H1 (cell line): ENCODE measurements around the gene UBALD1. TPM values are rescaled to one million over a fixed set of nuclear protein-coding genes. Genes with fewer than 3 reads are reported as not detected.

Experiments
- CTCF ChIA-PET: fragments of 300-600 bp; sonication (Branson Sonifier 250); formaldehyde crosslinking; loops from one replicate; lab custom pipeline; 2021; ENCODE audit not compliant: partially characterized antibody; lab: Charles Lee
- POLR2A ChIA-PET: fragments of 300-600 bp; sonication (Branson Sonifier 250); formaldehyde crosslinking; loops from one replicate; lab custom pipeline; 2021; ENCODE audit warnings: inconsistent platforms; ENCODE audit not compliant: partially characterized antibody; lab: Charles Lee
- DNase-seq, 2 experiments: peaks; one replicate each; pipeline versions ENCODE4 v3.0.0 to v3.0.0-alpha.2; 2010 to 2022; ENCODE audit warnings: low spot score in 2 of 2, low read depth in 1 of 2, mixed read lengths in 1 of 2
- FAIRE-seq: peaks from 2 replicates; lab custom pipeline; 2011; peaks lifted over from hg19 to GRCh38; lab: Jason Lieb, UNC
- H2AFZ ChIP-seq: 2 replicates; pipeline ENCODE4 v1.8.1; 2012; ENCODE audit warnings: low read length, inconsistent platforms
- H2AK5ac ChIP-seq: 2 replicates; pipeline ENCODE4 v1.6.1; 2013; ENCODE audit warnings: low read depth, low read length
- H2BK120ac ChIP-seq: replicated peaks from 2 replicates; pipeline ENCODE3; 2013; ENCODE audit warnings: low read depth, low read length, inconsistent platforms
- H2BK12ac ChIP-seq: 2 replicates; pipeline ENCODE4 v1.6.1; 2013; ENCODE audit warnings: low read depth, low read length
- H2BK15ac ChIP-seq: 2 replicates; pipeline ENCODE4 v1.6.1; 2013; ENCODE audit warnings: low read length
- H2BK20ac ChIP-seq: 2 replicates; pipeline ENCODE4 v1.6.1; 2013; ENCODE audit warnings: low read length
- H2BK5ac ChIP-seq: 2 replicates; pipeline ENCODE4 v1.6.1; 2013; ENCODE audit warnings: low read depth, low read length
- H3K14ac ChIP-seq: 2 replicates; pipeline ENCODE4 v1.6.1; 2013; ENCODE audit warnings: inconsistent platforms; ENCODE audit not compliant: insufficient read length
- H3K18ac ChIP-seq: 2 replicates; pipeline ENCODE4 v1.6.1; 2013; ENCODE audit warnings: low read length; ENCODE audit errors: extremely low read depth
- H3K23ac ChIP-seq: 2 replicates; pipeline ENCODE4 v1.6.1; 2013; ENCODE audit warnings: inconsistent platforms; ENCODE audit not compliant: insufficient read length
- H3K23me2 ChIP-seq: 2 replicates; pipeline ENCODE4 v1.6.1; 2013; ENCODE audit warnings: low read depth, low read length
- H3K27ac ChIP-seq: 2 replicates; pipeline ENCODE4 v1.6.1; 2011; ENCODE audit warnings: low read depth, low read length, inconsistent platforms
- H3K27me3 ChIP-seq, 4 experiments: replicated peaks in 1 of 4; 1 replicate in 1 of 4; 2 replicates in 3 of 4; pipeline versions ENCODE4 v1.6.1 to v1.8.1; 2011 to 2013; ENCODE audit warnings: low read length in 3 of 4, mild to moderate bottlenecking in 3 of 4, inconsistent platforms in 2 of 4, mixed read lengths in 2 of 4, moderate library complexity in 1 of 4; ENCODE audit not compliant: control insufficient read depth in 3 of 4, insufficient read depth in 3 of 4; ENCODE audit errors: extremely low read depth in 1 of 4
- H3K36me3 ChIP-seq, 4 experiments: 2 replicates each; pipeline versions ENCODE4 v1.6.1 to v1.8.1; 2011 to 2013; ENCODE audit warnings: mild to moderate bottlenecking in 4 of 4, low read length in 3 of 4, moderate library complexity in 2 of 4, control low read depth in 1 of 4, inconsistent platforms in 1 of 4; ENCODE audit not compliant: insufficient read depth in 4 of 4, control insufficient read depth in 2 of 4
- H3K4ac ChIP-seq: replicated peaks from 2 replicates; pipeline ENCODE3; 2013; ENCODE audit warnings: low read length, low read depth, mixed read lengths, inconsistent platforms; ENCODE audit not compliant: insufficient read length
- H3K4me1 ChIP-seq, 4 experiments: replicated peaks in 1 of 4; 1 replicate in 1 of 4; 2 replicates in 3 of 4; pipeline versions ENCODE4 v1.6.1 to v1.8.1; 2011 to 2013; ENCODE audit warnings: low read length in 3 of 4, inconsistent platforms in 2 of 4, mixed read lengths in 1 of 4; ENCODE audit not compliant: insufficient read depth in 4 of 4, control insufficient read depth in 3 of 4
- H3K4me2 ChIP-seq, 2 experiments: 2 replicates each; pipeline versions ENCODE4 v1.6.1 to v1.8.1; 2011 to 2013; ENCODE audit warnings: low read depth in 2 of 2, low read length in 2 of 2, control low read depth in 1 of 2, inconsistent platforms in 1 of 2, mild to moderate bottlenecking in 1 of 2; ENCODE audit not compliant: insufficient read depth in 1 of 2
- H3K4me3 ChIP-seq, 4 experiments: fragments of 200-600, 300-600 bp in 1 of 4; sonication (generic), shearing (Covaris generic), sonication (Bioruptor Twin) in 1 of 4; 2 replicates each; pipeline versions ENCODE4 v1.5.1 to v1.8.1; 2011 to 2016; ENCODE audit warnings: low read length in 4 of 4, low read depth in 3 of 4, control low read depth in 2 of 4, inconsistent platforms in 2 of 4, mild to moderate bottlenecking in 2 of 4, mixed read lengths in 1 of 4, moderate library complexity in 1 of 4; ENCODE audit not compliant: insufficient read depth in 2 of 4; ENCODE audit errors: extremely low read depth in 1 of 4
- H3K56ac ChIP-seq: replicated peaks from 2 replicates; pipeline ENCODE3; 2013; ENCODE audit warnings: low read depth, mild to moderate bottlenecking, mixed read lengths, low read length, inconsistent platforms; ENCODE audit not compliant: insufficient read length
- H3K79me1 ChIP-seq: 2 replicates; pipeline ENCODE4 v1.6.1; 2013; ENCODE audit warnings: low read depth, low read length, control low read depth
- H3K79me2 ChIP-seq, 2 experiments: 2 replicates each; pipeline versions ENCODE4 v1.6.1 to v1.8.1; 2012 to 2013; ENCODE audit warnings: low read length in 2 of 2, mild to moderate bottlenecking in 2 of 2, inconsistent platforms in 1 of 2; ENCODE audit not compliant: insufficient read depth in 2 of 2, control insufficient read depth in 1 of 2
- H3K9ac ChIP-seq, 4 experiments: replicated peaks in 1 of 4; 1 replicate in 1 of 4; 2 replicates in 3 of 4; pipeline versions ENCODE4 v1.6.1 to v1.8.1; 2011 to 2013; ENCODE audit warnings: low read depth in 3 of 4, low read length in 3 of 4, control low read depth in 2 of 4, mild to moderate bottlenecking in 2 of 4, moderate library complexity in 2 of 4, inconsistent platforms in 1 of 4; ENCODE audit errors: extremely low read depth in 1 of 4
- H3K9me3 ChIP-seq, 2 experiments: 2 replicates each; pipeline versions ENCODE4 v1.6.1 to v1.8.1; 2012 to 2013; ENCODE audit warnings: mild to moderate bottlenecking in 2 of 2, moderate library complexity in 2 of 2, control low read depth in 1 of 2, inconsistent platforms in 1 of 2, low read depth in 1 of 2, low read length in 1 of 2, mixed read lengths in 1 of 2; ENCODE audit not compliant: insufficient read depth in 2 of 2
- H4K20me1 ChIP-seq, 2 experiments: replicated peaks in 1 of 2; 2 replicates each; pipeline versions ENCODE3 to v1.8.1; 2011 to 2013; ENCODE audit warnings: inconsistent platforms in 2 of 2, low read length in 2 of 2, mild to moderate bottlenecking in 1 of 2; ENCODE audit not compliant: insufficient read depth in 2 of 2, control insufficient read depth in 1 of 2
- H4K5ac ChIP-seq: 2 replicates; pipeline ENCODE4 v1.6.1; 2013; ENCODE audit warnings: low read length, low read depth, mixed read lengths, inconsistent platforms; ENCODE audit not compliant: insufficient read length
- H4K8ac ChIP-seq: 2 replicates; pipeline ENCODE4 v1.8.0; 2013; ENCODE audit warnings: mild to moderate bottlenecking, moderate library complexity, low read length, inconsistent platforms; ENCODE audit not compliant: insufficient read depth; ENCODE audit errors: extremely low read depth
- H4K91ac ChIP-seq: replicated peaks from 2 replicates; pipeline ENCODE3; 2013; ENCODE audit warnings: low read length, mixed read lengths, inconsistent platforms; ENCODE audit not compliant: insufficient read length
- ASH2L ChIP-seq: fragments of 200-600, 300-600 bp; sonication (generic); IDR thresholded peaks from one replicate; pipeline ENCODE4 v1.7.1; 2017; ENCODE audit warnings: low read length
- FOSL1 ChIP-seq: IDR thresholded peaks from 2 replicates; pipeline ENCODE4 v1.6.1; 2011; ENCODE audit warnings: mild to moderate bottlenecking, low read depth, low read length, moderate library complexity; ENCODE audit not compliant: insufficient read depth
- POLR2AphosphoS5 ChIP-seq: IDR thresholded peaks from 2 replicates; pipeline ENCODE4 v1.6.1; 2011; ENCODE audit warnings: low read depth, low read length
- TAF1 ChIP-seq: IDR thresholded peaks from 2 replicates; pipeline ENCODE4 v1.6.1; 2011; ENCODE audit warnings: mild to moderate bottlenecking, low read depth, low read length
- TAF7 ChIP-seq: optimal IDR thresholded peaks from 2 replicates; pipeline ENCODE3; 2011; ENCODE audit warnings: low read depth, mild to moderate bottlenecking, inconsistent platforms, low read length, moderate library complexity, borderline replicate concordance
- WGBS, 2 experiments: shearing (Covaris generic) in 1 of 2; methylation state at CpG; one replicate each; pipeline versions ENCODE4 v1.1.6 to v1.1.7; 2013 to 2015; ENCODE audit warnings: low lambda C conversion rate in 2 of 2, mixed read lengths in 2 of 2, inconsistent platforms in 1 of 2, low coverage in 1 of 2, missing lambda C conversion rate in 1 of 2; ENCODE audit not compliant: insufficient replicate concordance in 2 of 2, insufficient coverage in 1 of 2, insufficient read length in 1 of 2; ENCODE audit errors: extremely low coverage in 1 of 2, missing lambda C conversion rate in 1 of 2; 5-methylcytosine and 5-hydroxymethylcytosine counted together
- polyA plus RNA-seq, 7 experiments: library from polyadenylated mRNA; depleted of rRNA in 3 of 7; stranded (reverse) in 5 of 7; unstranded in 2 of 7; fragments of >200 nt in 5 of 7; fragments of 200-250 nt in 2 of 7; gene quantifications; 1 replicate in 5 of 7; 2 replicates in 1 of 7; 4 replicates in 1 of 7; pipeline versions ENCODE4 v1.2.1 to v1.2.3, GENCODE V29; 2011 to 2013; ENCODE audit warnings: missing spikeins in 2 of 7, mixed read lengths in 2 of 7
- total RNA-seq: library from RNA; stranded (reverse); fragmentation: NEBNext Ultra II Directional; extraction: Animal tissue kit (Norgen Biotek cat#: 25700); gene quantifications from 2 replicates; pipeline ENCODE4 v1.2.1, GENCODE V29; 2021

The UBALD1 gene
- total and polyA plus RNA-seq, 2 of the 8 experiments (the other 6 are each of a cell fraction or from before 2014, with no cell fraction given), result 28.6 to 62.0 TPM

GRCh38 chr16:4612977-4613635, 1.6 kb downstream of the UBALD1 start:
- Histone ChIP-seq H2BK5ac (peak overlapping the region; percentile 81; the same call in 1 of the 2 replicates), H3K56ac (peak overlapping the region; percentile 26), H3K27ac (peak overlapping the region; percentile 91), H3K14ac (no peak overlapping the region), H4K8ac (0 out of 2 replicates have a peak overlapping the region, but pooled peaks have one; percentile 73), H4K5ac (no peak overlapping the region), H3K23me2 (peaks cover 12% of the 10 kb centered on the region), H3K36me3 (peaks cover 2 to 14% (median 7%) of the 10 kb centered on the region in 4 experiments; a peak in 4 of 8 replicates), H3K4ac (peak overlapping the region; percentile 65), H2BK12ac (peak overlapping the region; percentile 77; the same call in 1 of the 2 replicates), H3K18ac (peak overlapping the region; percentile 78; the same call in 1 of the 2 replicates)
- no peak for FAIRE-seq
- WGBS, 2 experiments, result 53% methylated on average over 12 of the region's 14 CpGs; no CpG with 5 or more reads in 1 of the 2 experiments
- DNase-seq, result no peak
- POLR2A ChIA-PET, result interaction anchor here (0.9 to 13.3 kb wide), 13 partner anchors 8 to 112 kb away, joined by 3 to 126 read pairs (median 5); partner anchors contain the start of gene MGRN1
- TF ChIP-seq TAF7, result peak; percentile 18
- 0 out of 2 replicates have a peak, but pooled peaks have one; percentile 5 for TF ChIP-seq TAF1
- 0 out of 2 replicates have a peak, but pooled peaks have one; percentile 36 for TF ChIP-seq POLR2AphosphoS5
- TF ChIP-seq FOSL1, result no peak
- no peak for TF ChIP-seq ASH2L
- TF ChIP-seq, all 59 proteins: peak for 3
- H3K4me2 ChIP-seq, result peak overlapping the region; percentile 95 to 97
- peaks cover 0 to 44% (median 33%) of the 10 kb centered on the region in 4 experiments; a peak in 6 of 7 replicates for H3K4me1 ChIP-seq
- no peak overlapping the region for H2AFZ ChIP-seq
- H3K23ac ChIP-seq, result no peak overlapping the region
- CTCF ChIA-PET, result interaction anchor here (0.6 to 3.1 kb wide), 15 partner anchors 10 to 107 kb away, joined by 3 to 13 read pairs (median 3); no protein-coding TSS in a partner anchor
- H3K4me3 ChIP-seq, result peak overlapping the region; percentile 83 to 87 (median 85); a peak in 7 of 8 replicates
- no peak overlapping the region; the same call in 1 of the 2 replicates for H2AK5ac ChIP-seq
- peaks cover 13 to 45% of the 10 kb centered on the region in 2 experiments; a peak in 3 of 4 replicates for H3K79me2 ChIP-seq
- peak overlapping the region; percentile 37; the same call in 1 of the 2 replicates for H2BK15ac ChIP-seq
- peaks cover 10 to 21% of the 10 kb centered on the region in 2 experiments for H4K20me1 ChIP-seq
- H2BK20ac ChIP-seq, result no peak overlapping the region
- H3K9ac ChIP-seq, result peak overlapping the region in 3 of 4 experiments; percentile 86 to 95 (median 93); a peak in 5 of 7 replicates
- H4K91ac ChIP-seq, result peak overlapping the region; percentile 86
- H2BK120ac ChIP-seq, result peak overlapping the region; percentile 12
- H3K9me3 ChIP-seq, result no peaks in the 10 kb centered on the region
- H3K27me3 ChIP-seq, result no peaks in the 10 kb centered on the region
- peaks cover 9% of the 10 kb centered on the region; the same call in 1 of the 2 replicates for H3K79me1 ChIP-seq
